ENCODE results near the gene ARHGAP26.

The ARHGAP26 gene

GRCh38 chr5:142797420-142797819 is 27.2 kb downstream of the ARHGAP26 start:
- Histone ChIP-seq H3K9me2 (ENCODE audit: low read depth, low read length) (no peaks in the 10 kb centered on the region), H3K9ac (ENCODE audit: low read length) (no peak overlapping the region), H4K20me1 (ENCODE audit: insufficient read depth, low read length) (no peaks in the 10 kb centered on the region), H3K4me1 (ENCODE audit: insufficient read depth, low read length, severe bottlenecking) (no peaks in the 10 kb centered on the region), H3K36me3 (ENCODE audit: insufficient read depth, low read length) (no peaks in the 10 kb centered on the region), H3K27ac (ENCODE audit: low read depth, low read length, poor library complexity, severe bottlenecking) (no peak overlapping the region), H2AFZ (ENCODE audit: low read length) (no peak overlapping the region), H3F3A (ENCODE audit: insufficient read depth, low read length) (no peaks in the 10 kb centered on the region), H3K27me3 (ENCODE audit: insufficient read depth, low read length) (0 out of 2 replicates have a peak, but pooled peaks cover 4% of the 10 kb centered on the region), H3K9me3 (ENCODE audit: low read length) (no peaks in the 10 kb centered on the region), H3K79me2 (ENCODE audit: insufficient read depth, low read length) (no peaks in the 10 kb centered on the region), H3K4me3 (ENCODE audit: low read depth, low read length, poor library complexity, severe bottlenecking) (no peak overlapping the region), H3K4me2 (ENCODE audit: low read length) (no peak overlapping the region)
- TF ChIP-seq EZH2 (IDR thresholded peaks at IDR 0.05; ENCODE audit: borderline replicate concordance, low read length) (no peak), CTCF (IDR thresholded peaks at IDR 0.05; ENCODE audit: low read length) (no peak)

GRCh38 chr5:142798099-142798770 is 28.1 kb downstream of the ARHGAP26 start:
- Histone ChIP-seq H4K20me1 (ENCODE audit: insufficient read depth, low read length) (no peaks in the 10 kb centered on the region), H3K9me2 (ENCODE audit: low read depth, low read length) (no peaks in the 10 kb centered on the region), H3K9ac (ENCODE audit: low read length) (no peak overlapping the region), H3K9me3 (ENCODE audit: low read length) (no peaks in the 10 kb centered on the region), H3K4me2 (ENCODE audit: low read length) (no peak overlapping the region), H3K4me1 (ENCODE audit: insufficient read depth, low read length, severe bottlenecking) (no peaks in the 10 kb centered on the region), H2AFZ (ENCODE audit: low read length) (no peak overlapping the region), H3K4me3 (ENCODE audit: low read depth, low read length, poor library complexity, severe bottlenecking) (no peak overlapping the region), H3F3A (ENCODE audit: insufficient read depth, low read length) (no peaks in the 10 kb centered on the region), H3K27ac (ENCODE audit: low read depth, low read length, poor library complexity, severe bottlenecking) (no peak overlapping the region), H3K36me3 (ENCODE audit: insufficient read depth, low read length) (no peaks in the 10 kb centered on the region), H3K79me2 (ENCODE audit: insufficient read depth, low read length) (no peaks in the 10 kb centered on the region), H3K27me3 (ENCODE audit: insufficient read depth, low read length) (0 out of 2 replicates have a peak, but pooled peaks cover 4% of the 10 kb centered on the region)
- TF ChIP-seq EZH2 (IDR thresholded peaks at IDR 0.05; ENCODE audit: borderline replicate concordance, low read length) (no peak), CTCF (IDR thresholded peaks at IDR 0.05; ENCODE audit: low read length) (no peak)

GRCh38 chr5:142800776-142801494 is 30.8 kb downstream of the ARHGAP26 start:
- Histone ChIP-seq H4K20me1 (ENCODE audit: insufficient read depth, low read length) (no peaks in the 10 kb centered on the region), H3K4me3 (ENCODE audit: low read depth, low read length, poor library complexity, severe bottlenecking) (no peak overlapping the region), H3K79me2 (ENCODE audit: insufficient read depth, low read length) (no peaks in the 10 kb centered on the region), H3K9me3 (ENCODE audit: low read length) (no peaks in the 10 kb centered on the region), H3K27me3 (ENCODE audit: insufficient read depth, low read length) (0 out of 2 replicates have a peak, but pooled peaks cover 4% of the 10 kb centered on the region), H3K9ac (ENCODE audit: low read length) (no peak overlapping the region), H3K36me3 (ENCODE audit: insufficient read depth, low read length) (no peaks in the 10 kb centered on the region), H3K9me2 (ENCODE audit: low read depth, low read length) (no peaks in the 10 kb centered on the region), H3K4me2 (ENCODE audit: low read length) (no peak overlapping the region), H2AFZ (ENCODE audit: low read length) (no peak overlapping the region), H3K27ac (ENCODE audit: low read depth, low read length, poor library complexity, severe bottlenecking) (no peak overlapping the region), H3K4me1 (ENCODE audit: insufficient read depth, low read length, severe bottlenecking) (no peaks in the 10 kb centered on the region), H3F3A (ENCODE audit: insufficient read depth, low read length) (no peaks in the 10 kb centered on the region)
- TF ChIP-seq EZH2 (IDR thresholded peaks at IDR 0.05; ENCODE audit: borderline replicate concordance, low read length) (no peak), CTCF (IDR thresholded peaks at IDR 0.05; ENCODE audit: low read length) (no peak)
